Loucy (cell line): ENCODE results near the gene KCNMA1.

ENCODE experiments used
- H2AFZ ChIP-seq: fragments of 200-600 bp; sonication (generic); 2 replicates; pipeline ENCODE4 v1.6.0; 2016; ENCODE audit warnings: antibody characterized with exemption, mild to moderate bottlenecking, low read length, moderate library complexity
- H3F3A ChIP-seq: fragments of 200-600 bp; 2 replicates; pipeline ENCODE4 v1.6.0; 2016; ENCODE audit warnings: antibody characterized with exemption, low read depth, mild to moderate bottlenecking
- H3K27me3 ChIP-seq: fragments of 200-600 bp; sonication (generic); 2 replicates; pipeline ENCODE4 v1.6.1; 2014; ENCODE audit warnings: low read length, mild to moderate bottlenecking; ENCODE audit not compliant: insufficient read depth, poor library complexity, severe bottlenecking
- H3K36me3 ChIP-seq: fragments of 200-600 bp; sonication (generic); 2 replicates; pipeline ENCODE4 v1.6.1; 2016; ENCODE audit warnings: low read length; ENCODE audit not compliant: insufficient read depth
- H3K4me1 ChIP-seq: fragments of 200-600 bp; sonication (generic); 2 replicates; pipeline ENCODE4 v1.5.1; 2014; ENCODE audit warnings: low read length, mild to moderate bottlenecking; ENCODE audit not compliant: insufficient read depth, poor library complexity, severe bottlenecking
- H3K4me2 ChIP-seq: fragments of 200-600 bp; sonication (generic); 2 replicates; pipeline ENCODE4 v1.6.0; 2014; ENCODE audit warnings: antibody characterized with exemption, low read length, low read depth, mild to moderate bottlenecking; ENCODE audit not compliant: poor library complexity, severe bottlenecking
- H3K4me3 ChIP-seq: fragments of 200-600 bp; sonication (generic); 2 replicates; pipeline ENCODE4 v1.5.1; 2014; ENCODE audit warnings: low read length, mild to moderate bottlenecking, mixed read lengths; ENCODE audit not compliant: poor library complexity, severe bottlenecking
- H3K79me2 ChIP-seq: fragments of 200-600 bp; sonication (generic); 2 replicates; pipeline ENCODE4 v1.6.1; 2014; ENCODE audit warnings: low read length; ENCODE audit not compliant: insufficient read depth
- H3K9ac ChIP-seq: fragments of 200-600 bp; sonication (generic); 2 replicates; pipeline ENCODE4 v1.6.0; 2014; ENCODE audit warnings: mild to moderate bottlenecking, low read depth, low read length, moderate library complexity; ENCODE audit not compliant: poor library complexity, severe bottlenecking
- H3K9me2 ChIP-seq: fragments of 200-600 bp; sonication (generic); replicated peaks from 2 replicates; pipeline ENCODE4 v1.6.1; 2016; ENCODE audit warnings: low read depth, low read length, mixed read lengths
- H3K9me3 ChIP-seq: fragments of 200-600 bp; sonication (generic); 2 replicates; pipeline ENCODE4 v1.6.1; 2014; ENCODE audit warnings: mild to moderate bottlenecking, antibody characterized with exemption, low read length, low read depth; ENCODE audit not compliant: insufficient read depth
- H4K20me1 ChIP-seq: fragments of 200-600 bp; sonication (generic); 2 replicates; pipeline ENCODE4 v1.6.0; 2014; ENCODE audit warnings: antibody characterized with exemption, low read length, mild to moderate bottlenecking; ENCODE audit not compliant: insufficient read depth, poor library complexity, severe bottlenecking
- CTCF ChIP-seq: fragments of 200-600 bp; sonication (generic); conservative IDR thresholded peaks from 2 replicates; pipeline ENCODE4 v1.5.1; 2014; ENCODE audit warnings: mild to moderate bottlenecking, antibody characterized with exemption, low read length
- EZH2phosphoT487 ChIP-seq: fragments of 200-600 bp; IDR thresholded peaks from 2 replicates; pipeline ENCODE4 v1.6.1; 2018; ENCODE audit warnings: antibody characterized with exemption, mild to moderate bottlenecking, moderate library complexity, borderline replicate concordance

Gene KCNMA1

GRCh38 chr10:77073663-77073960 lies 564.0 kb downstream of the KCNMA1 start:
- Histone ChIP-seq H3K9me2 (no peaks in the 10 kb centered on the region), H4K20me1 (no peaks in the 10 kb centered on the region), H3K9me3 (no peaks in the 10 kb centered on the region)

GRCh38 chr10:77072836-77073662 lies 564.6 kb downstream of the KCNMA1 start:
- no peak overlapping the region for H3K9ac ChIP-seq
- H3K4me1 ChIP-seq, result no peaks in the 10 kb centered on the region
- H3K79me2 ChIP-seq, result no peaks in the 10 kb centered on the region
- H2AFZ ChIP-seq, result no peak overlapping the region
- H3K4me3 ChIP-seq, result no peak overlapping the region
- H3K4me2 ChIP-seq, result no peak overlapping the region
- no peaks in the 10 kb centered on the region; the same call in 1 of the 2 replicates for H3K36me3 ChIP-seq
- H3F3A ChIP-seq, result no peaks in the 10 kb centered on the region
- no peaks in the 10 kb centered on the region for H3K9me3 ChIP-seq
- no peaks in the 10 kb centered on the region for H3K27me3 ChIP-seq
- TF ChIP-seq CTCF, result no peak
- TF ChIP-seq EZH2phosphoT487, result no peak
- H3K9me2 ChIP-seq, result no peaks in the 10 kb centered on the region
- no peaks in the 10 kb centered on the region for H4K20me1 ChIP-seq

More at GRCh38 chr10:77073663-77073960, 564.0 kb downstream of the KCNMA1 start:
- Histone ChIP-seq H3K79me2 (no peaks in the 10 kb centered on the region), H3F3A (no peaks in the 10 kb centered on the region), H3K36me3 (no peaks in the 10 kb centered on the region; the same call in 1 of the 2 replicates), H3K4me1 (no peaks in the 10 kb centered on the region), H2AFZ (no peak overlapping the region), H3K4me2 (no peak overlapping the region), H3K9ac (no peak overlapping the region), H3K4me3 (no peak overlapping the region), H3K27me3 (no peaks in the 10 kb centered on the region)
- no peak for TF ChIP-seq CTCF
- TF ChIP-seq EZH2phosphoT487, result no peak

- Histone ChIP-seq H3K4me2 (no peak overlapping the region), H4K20me1 (no peaks in the 10 kb centered on the region), H3K36me3 (no peaks in the 10 kb centered on the region; the same call in 1 of the 2 replicates), H3K9me2 (no peaks in the 10 kb centered on the region), H3K27me3 (no peaks in the 10 kb centered on the region), H2AFZ (no peak overlapping the region), H3K79me2 (no peaks in the 10 kb centered on the region), H3K9me3 (no peaks in the 10 kb centered on the region), H3K4me1 (no peaks in the 10 kb centered on the region), H3F3A (no peaks in the 10 kb centered on the region), H3K9ac (no peak overlapping the region), H3K4me3 (no peak overlapping the region)
- no peak for TF ChIP-seq EZH2phosphoT487
- TF ChIP-seq CTCF, result no peak
These were observed 565.2 kb downstream of the KCNMA1 start for GRCh38 chr10:77072361-77072835.
